ENCODE measurements around the gene GALNT18.

The GALNT18 gene

GRCh38 chr11:11589437-11589836, 32.4 kb downstream of the GALNT18 start:
- H3K9me3 ChIP-seq (ENCODE audit: insufficient read depth, low read length), result no peaks in the 10 kb centered on the region
- no peak overlapping the region for H3K4me2 ChIP-seq (ENCODE audit: low read depth, low read length, poor library complexity, severe bottlenecking)
- H3K4me3 ChIP-seq (ENCODE audit: insufficient read depth, low read length, poor library complexity, severe bottlenecking), result no peak overlapping the region
- H3K9me2 ChIP-seq (replicated peaks; ENCODE audit: insufficient read depth, low read length), result no peaks in the 10 kb centered on the region
- TF ChIP-seq, protein P1, sequence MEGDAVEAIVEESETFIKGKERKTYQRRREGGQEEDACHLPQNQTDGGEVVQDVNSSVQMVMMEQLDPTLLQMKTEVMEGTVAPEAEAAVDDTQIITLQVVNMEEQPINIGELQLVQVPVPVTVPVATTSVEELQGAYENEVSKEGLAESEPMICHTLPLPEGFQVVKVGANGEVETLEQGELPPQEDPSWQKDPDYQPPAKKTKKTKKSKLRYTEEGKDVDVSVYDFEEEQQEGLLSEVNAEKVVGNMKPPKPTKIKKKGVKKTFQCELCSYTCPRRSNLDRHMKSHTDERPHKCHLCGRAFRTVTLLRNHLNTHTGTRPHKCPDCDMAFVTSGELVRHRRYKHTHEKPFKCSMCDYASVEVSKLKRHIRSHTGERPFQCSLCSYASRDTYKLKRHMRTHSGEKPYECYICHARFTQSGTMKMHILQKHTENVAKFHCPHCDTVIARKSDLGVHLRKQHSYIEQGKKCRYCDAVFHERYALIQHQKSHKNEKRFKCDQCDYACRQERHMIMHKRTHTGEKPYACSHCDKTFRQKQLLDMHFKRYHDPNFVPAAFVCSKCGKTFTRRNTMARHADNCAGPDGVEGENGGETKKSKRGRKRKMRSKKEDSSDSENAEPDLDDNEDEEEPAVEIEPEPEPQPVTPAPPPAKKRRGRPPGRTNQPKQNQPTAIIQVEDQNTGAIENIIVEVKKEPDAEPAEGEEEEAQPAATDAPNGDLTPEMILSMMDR (IDR thresholded peaks at IDR 0.05; ENCODE audit: insufficient read depth, low read length, poor library complexity, severe bottlenecking), result no peak
- TF ChIP-seq EZH2phosphoT487 (conservative IDR thresholded peaks at IDR 0.05; ENCODE audit: low read length), result no peak
- no peaks in the 10 kb centered on the region for H3K36me3 ChIP-seq (ENCODE audit: low read length)
- no peaks in the 10 kb centered on the region for H3K27me3 ChIP-seq (ENCODE audit: low read length)
- H4K20me1 ChIP-seq (ENCODE audit: low read depth, low read length), result no peaks in the 10 kb centered on the region
- H3K79me2 ChIP-seq (ENCODE audit: insufficient read depth, low read length), result no peaks in the 10 kb centered on the region
- H3F3A ChIP-seq (ENCODE audit: insufficient read depth), result no peaks in the 10 kb centered on the region
- H2AFZ ChIP-seq (ENCODE audit: low read depth, low read length, severe bottlenecking), result no peak overlapping the region
- H3K27ac ChIP-seq (ENCODE audit: low read depth, low read length), result no peak overlapping the region
- no peak overlapping the region for H3K9ac ChIP-seq (ENCODE audit: low read length)

DNA sequence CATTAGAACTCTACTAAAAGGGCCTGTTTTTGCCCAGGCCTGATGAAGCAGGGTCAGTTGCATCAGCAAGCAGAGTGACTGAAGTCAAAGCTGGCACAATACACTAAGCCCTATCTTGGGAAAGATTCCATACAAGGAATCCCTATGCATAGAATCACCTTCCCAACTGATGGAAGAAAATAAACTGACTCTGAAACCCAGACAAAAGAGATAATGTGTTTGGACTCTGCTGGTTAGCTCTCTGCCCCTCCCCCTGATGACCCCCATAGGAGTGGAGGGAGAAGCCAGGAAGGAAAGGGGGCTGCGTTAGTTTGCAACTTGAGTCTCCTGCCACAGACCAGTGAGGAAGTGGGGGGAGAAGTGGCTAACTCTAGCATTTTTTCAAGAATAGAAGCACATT, 32.9 kb downstream of the GALNT18 start:
- H3K4me3 ChIP-seq (ENCODE audit: insufficient read depth, low read length, poor library complexity, severe bottlenecking), result no peak overlapping the region
- no peak overlapping the region for H2AFZ ChIP-seq (ENCODE audit: low read depth, low read length, severe bottlenecking)
- H3K27ac ChIP-seq (ENCODE audit: low read depth, low read length), result no peak overlapping the region
- TF ChIP-seq EZH2phosphoT487 (conservative IDR thresholded peaks at IDR 0.05; ENCODE audit: low read length), result no peak
- TF ChIP-seq, protein P1 (IDR thresholded peaks at IDR 0.05; ENCODE audit: insufficient read depth, low read length, poor library complexity, severe bottlenecking), result no peak
- no peaks in the 10 kb centered on the region for H3K27me3 ChIP-seq (ENCODE audit: low read length)
- H3K9ac ChIP-seq (ENCODE audit: low read length), result no peak overlapping the region
- H3K9me2 ChIP-seq (replicated peaks; ENCODE audit: insufficient read depth, low read length), result no peaks in the 10 kb centered on the region
- H3K4me2 ChIP-seq (ENCODE audit: low read depth, low read length, poor library complexity, severe bottlenecking), result no peak overlapping the region
- no peaks in the 10 kb centered on the region for H3K36me3 ChIP-seq (ENCODE audit: low read length)
- H3F3A ChIP-seq (ENCODE audit: insufficient read depth), result no peaks in the 10 kb centered on the region
- H4K20me1 ChIP-seq (ENCODE audit: low read depth, low read length), result no peaks in the 10 kb centered on the region
- H3K9me3 ChIP-seq (ENCODE audit: insufficient read depth, low read length), result no peaks in the 10 kb centered on the region
- H3K79me2 ChIP-seq (ENCODE audit: insufficient read depth, low read length), result no peaks in the 10 kb centered on the region

DNA sequence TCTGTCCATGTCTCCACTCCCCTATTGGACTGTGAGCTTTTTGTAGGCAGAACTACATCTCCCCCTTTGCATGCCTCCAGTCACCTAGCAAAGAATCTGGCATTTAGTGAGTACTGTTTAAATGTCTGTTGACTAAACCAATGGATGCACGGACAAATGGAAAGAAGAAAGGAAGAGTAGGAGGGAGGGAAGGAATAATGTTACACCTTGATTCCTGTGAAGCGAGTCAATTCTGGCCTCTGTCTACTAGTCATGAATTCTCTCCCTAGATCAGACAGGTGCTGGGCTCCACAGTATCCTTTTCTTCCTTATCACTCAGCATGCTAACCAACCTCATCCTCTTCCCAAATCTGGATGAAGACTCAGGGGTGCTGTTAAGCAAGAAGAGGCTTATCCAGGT, 33.6 kb downstream of the GALNT18 start:
- Histone ChIP-seq H3K27me3 (ENCODE audit: low read length) (no peaks in the 10 kb centered on the region), H3F3A (ENCODE audit: insufficient read depth) (no peaks in the 10 kb centered on the region), H3K9me2 (replicated peaks; ENCODE audit: insufficient read depth, low read length) (no peaks in the 10 kb centered on the region), H3K36me3 (ENCODE audit: low read length) (no peaks in the 10 kb centered on the region), H2AFZ (ENCODE audit: low read depth, low read length, severe bottlenecking) (no peak overlapping the region), H3K4me2 (ENCODE audit: low read depth, low read length, poor library complexity, severe bottlenecking) (no peak overlapping the region), H3K9me3 (ENCODE audit: insufficient read depth, low read length) (no peaks in the 10 kb centered on the region), H3K4me3 (ENCODE audit: insufficient read depth, low read length, poor library complexity, severe bottlenecking) (no peak overlapping the region), H3K9ac (ENCODE audit: low read length) (no peak overlapping the region), H3K27ac (ENCODE audit: low read depth, low read length) (no peak overlapping the region), H3K79me2 (ENCODE audit: insufficient read depth, low read length) (no peaks in the 10 kb centered on the region), H4K20me1 (ENCODE audit: low read depth, low read length) (no peaks in the 10 kb centered on the region)
- TF ChIP-seq, protein P1 (IDR thresholded peaks at IDR 0.05; ENCODE audit: insufficient read depth, low read length, poor library complexity, severe bottlenecking), result no peak
- no peak for TF ChIP-seq EZH2phosphoT487 (conservative IDR thresholded peaks at IDR 0.05; ENCODE audit: low read length)

Measured in SU-DHL-6 (cell line).